Common myeloid progenitor, CD34-positive (primary cell): Measurements from ENCODE around the gene MAN2A2.
"Not testable (repeated sequence)": the region's sequence is repeated elsewhere in the genome, so short reads cannot be mapped to it uniquely, and the experiment has no call there.

Source experiments
- CTCF ChIA-PET: fragments of 350-600 bp; sonication (Branson Sonifier 250); formaldehyde crosslinking; loops from one replicate; lab custom pipeline; 2021; ENCODE audit warnings: antibody characterized with exemption; lab: Charles Lee
- POLR2A ChIA-PET: fragments of 350-600 bp; sonication (Branson Sonifier 250); formaldehyde crosslinking; loops from one replicate; lab custom pipeline; 2021; ENCODE audit warnings: antibody characterized with exemption; lab: Charles Lee
- DNase-seq, 3 donors: peaks; one replicate each; pipeline versions ENCODE4 v3.0.0 to v3.0.0-alpha.2; 2013
- H3K27ac ChIP-seq, 2 experiments: 1 replicate in 1 of 2; 2 replicates in 1 of 2; pipeline ENCODE4 v1.7.0; 2013; ENCODE audit warnings: inconsistent platforms in 2 of 2, low read length in 2 of 2, mild to moderate bottlenecking in 2 of 2, low read depth in 1 of 2, moderate library complexity in 1 of 2; ENCODE audit not compliant: severe bottlenecking in 2 of 2, insufficient read depth in 1 of 2, poor library complexity in 1 of 2
- H3K27me3 ChIP-seq, 5 experiments: replicated peaks in 2 of 5; 1 replicate in 3 of 5; 2 replicates in 2 of 5; pipeline versions ENCODE4 v1.6.1 to v1.7.0; 2013; ENCODE audit warnings: low read length in 4 of 5, mild to moderate bottlenecking in 2 of 5, moderate library complexity in 2 of 5, inconsistent platforms in 1 of 5; ENCODE audit not compliant: insufficient read depth in 5 of 5, control insufficient read depth in 4 of 5
- H3K36me3 ChIP-seq, 4 experiments: 1 replicate in 2 of 4; 2 replicates in 2 of 4; pipeline versions ENCODE4 v1.6.1 to v1.7.0; 2013; ENCODE audit warnings: low read length in 3 of 4, control low read depth in 1 of 4, mild to moderate bottlenecking in 1 of 4; ENCODE audit not compliant: control insufficient read depth in 4 of 4, insufficient read depth in 4 of 4
- H3K4me1 ChIP-seq, 4 experiments: 1 replicate in 3 of 4; 2 replicates in 1 of 4; pipeline versions ENCODE4 v1.6.1 to v1.7.1; 2013; ENCODE audit warnings: low read length in 3 of 4, mild to moderate bottlenecking in 3 of 4, control low read depth in 1 of 4, inconsistent platforms in 1 of 4, moderate library complexity in 1 of 4; ENCODE audit not compliant: control insufficient read depth in 4 of 4, insufficient read depth in 4 of 4; ENCODE audit errors: control extremely low read depth in 1 of 4
- H3K4me3 ChIP-seq, 7 experiments: 1 replicate in 4 of 7; 2 replicates in 3 of 7; pipeline versions ENCODE4 v1.5.1 to v1.7.0; 2013; ENCODE audit warnings: mild to moderate bottlenecking in 7 of 7, low read length in 6 of 7, moderate library complexity in 6 of 7, inconsistent platforms in 2 of 7, low read depth in 2 of 7, control low read depth in 1 of 7; ENCODE audit not compliant: insufficient read depth in 4 of 7, control insufficient read depth in 1 of 7; ENCODE audit errors: extremely low read depth in 1 of 7
- H3K9me3 ChIP-seq, 5 experiments: 1 replicate in 4 of 5; 2 replicates in 1 of 5; pipeline versions ENCODE4 v1.6.1 to v1.7.1; 2013; ENCODE audit warnings: low read length in 4 of 5, mild to moderate bottlenecking in 2 of 5, inconsistent platforms in 1 of 5, low read depth in 1 of 5, moderate library complexity in 1 of 5; ENCODE audit not compliant: control insufficient read depth in 4 of 5, insufficient read depth in 2 of 5; ENCODE audit errors: control extremely low read depth in 1 of 5
- WGBS: methylation state at CpG from one replicate; pipeline ENCODE4 v1.1.5; 2013; ENCODE audit not compliant: insufficient coverage; 5-methylcytosine and 5-hydroxymethylcytosine counted together

Gene MAN2A2

GRCh38 chr15:90916461-90916860 lies 13.4 kb downstream of the MAN2A2 start:
- H3K9me3 ChIP-seq: no peaks in the 10 kb centered on the region
- peak overlapping the region; percentile 80 to 85 for H3K27ac ChIP-seq
- 41% methylated on average over 11 of the region's 11 CpGs for WGBS
- DNase-seq: no peak
- H3K4me3 ChIP-seq: peak overlapping the region in 6 of 7 experiments; percentile 20 to 68 (median 56)
- H3K4me1 ChIP-seq: peaks cover 11 to 40% (median 33%) of the 10 kb centered on the region in 4 experiments
- H3K27me3 ChIP-seq: no peaks in the 10 kb centered on the region
- POLR2A ChIA-PET: interaction anchor here (1.1 to 1.5 kb wide), 3 partner anchors 10 to 15 kb away, joined by 4 to 5 read pairs (median 5); partner anchors contain the start of gene MAN2A2
- peaks cover 23 to 93% (median 72%) of the 10 kb centered on the region in 4 experiments for H3K36me3 ChIP-seq
- CTCF ChIA-PET: interaction anchor here (1.3 to 11.0 kb wide), 3 partner anchors 15 to 19 kb away, joined by 4 to 96 read pairs (median 46); partner anchors contain the start of genes HDDC3, MAN2A2 and UNC45A

GRCh38 chr15:90917569-90917968 lies 14.5 kb downstream of the MAN2A2 start:
- H3K36me3 ChIP-seq: peaks cover 19 to 85% (median 67%) of the 10 kb centered on the region in 4 experiments
- DNase-seq: no peak
- H3K27ac ChIP-seq: no peak overlapping the region
- no peak overlapping the region for H3K4me3 ChIP-seq
- peaks cover 11 to 40% (median 33%) of the 10 kb centered on the region in 4 experiments for H3K4me1 ChIP-seq
- 95% methylated on average over 12 of the region's 12 CpGs for WGBS
- no peaks in the 10 kb centered on the region for H3K9me3 ChIP-seq
- ChIA-PET CTCF (interaction anchor here (1.4 to 11.0 kb wide), 4 partner anchors 12 to 17 kb away, joined by 5 to 96 read pairs (median 12); partner anchors contain the start of genes HDDC3 and MAN2A2), POLR2A (interaction anchor here (0.7 kb wide), 1 partner anchor 12 kb away, joined by 3 read pairs; no protein-coding TSS in a partner anchor)
- no peaks in the 10 kb centered on the region for H3K27me3 ChIP-seq

GRCh38 chr15:90918034-90918788 lies 15.1 kb downstream of the MAN2A2 start:
- H3K36me3 ChIP-seq: peaks cover 16 to 78% (median 61%) of the 10 kb centered on the region in 4 experiments

DNA sequence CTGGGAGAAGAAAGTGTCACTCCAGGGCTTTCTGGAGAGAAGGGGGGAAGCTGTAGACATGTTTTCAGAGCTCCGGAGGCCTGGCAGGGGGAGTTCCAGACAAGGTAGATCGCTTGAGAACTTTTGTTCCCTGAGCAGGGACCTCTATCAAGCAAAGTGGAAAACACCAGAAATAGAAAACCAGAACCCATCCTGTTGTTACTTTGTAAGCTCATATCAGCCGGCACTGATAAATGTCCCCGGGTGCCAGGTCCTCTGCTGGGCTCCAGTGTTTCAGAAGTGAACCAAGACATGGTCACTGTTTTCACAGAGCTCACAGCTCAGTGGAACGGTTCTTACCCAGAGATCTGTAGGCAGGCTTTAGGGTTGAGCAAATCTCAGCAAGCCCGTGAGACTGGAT lies 15.7 kb downstream of the MAN2A2 start:
- 90% methylated on average over 6 of the region's 6 CpGs for WGBS
- ChIA-PET CTCF (interaction anchor here (1.3 to 11.0 kb wide), 5 partner anchors 11 to 268 kb away, joined by 4 to 96 read pairs (median 6); partner anchors contain the start of genes HDDC3 and MAN2A2), POLR2A (no interaction called here)

More at GRCh38 chr15:90918034-90918788, 15.1 kb downstream of the MAN2A2 start:
- no peak for DNase-seq
- Histone ChIP-seq H3K4me3 (no peak overlapping the region), H3K4me1 (peaks cover 11 to 40% (median 33%) of the 10 kb centered on the region in 4 experiments), H3K9me3 (no peaks in the 10 kb centered on the region), H3K27ac (peak overlapping the region; percentile 9 to 30), H3K27me3 (no peaks in the 10 kb centered on the region)
- 97% methylated on average over 22 of the region's 23 CpGs for WGBS
- ChIA-PET CTCF (interaction anchor here (1.3 to 11.0 kb wide), 5 partner anchors 12 to 268 kb away, joined by 4 to 96 read pairs (median 6); partner anchors contain the start of genes HDDC3 and MAN2A2), POLR2A (interaction anchor here (0.7 kb wide), 1 partner anchor 11 kb away, joined by 3 read pairs; no protein-coding TSS in a partner anchor)

GRCh38 chr15:90921887-90922286 lies 18.8 kb downstream of the MAN2A2 start:
- DNase-seq: no peak
- ChIA-PET CTCF (interaction anchor here (1.8 to 6.3 kb wide), 3 partner anchors 8 to 17 kb away, joined by 5 to 46 read pairs (median 8); partner anchors contain the start of genes HDDC3 and UNC45A), POLR2A (interaction anchor here (0.6 kb wide), 1 partner anchor 92 kb away, joined by 4 read pairs; no protein-coding TSS in a partner anchor)
- peaks cover 16 to 51% (median 46%) of the 10 kb centered on the region in 4 experiments for H3K36me3 ChIP-seq
- H3K9me3 ChIP-seq: no peaks in the 10 kb centered on the region
- H3K27ac ChIP-seq: no peak overlapping the region
- peaks cover 2 to 11% (median 3%) of the 10 kb centered on the region in 4 experiments for H3K4me1 ChIP-seq
- H3K27me3 ChIP-seq: no peaks in the 10 kb centered on the region
- no CpG with 5 or more reads among the region's 4 CpGs for WGBS
- no peak overlapping the region for H3K4me3 ChIP-seq

More for the DNA sequence above, 15.7 kb downstream of the MAN2A2 start:
- no peaks in the 10 kb centered on the region for H3K9me3 ChIP-seq
- H3K4me3 ChIP-seq: no peak overlapping the region
- H3K4me1 ChIP-seq: peaks cover 11 to 37% (median 32%) of the 10 kb centered on the region in 4 experiments
- no peaks in the 10 kb centered on the region for H3K27me3 ChIP-seq
- DNase-seq: no peak
- H3K27ac ChIP-seq: no peak overlapping the region
- H3K36me3 ChIP-seq: peaks cover 16 to 76% (median 54%) of the 10 kb centered on the region in 4 experiments

GRCh38 chr15:90922712-90923322 lies 19.7 kb downstream of the MAN2A2 start:
- CTCF ChIA-PET: interaction anchor here (1.1 to 6.3 kb wide), 4 partner anchors 10 to 35 kb away, joined by 3 to 46 read pairs (median 5); partner anchors contain the start of genes HDDC3, MAN2A2 and UNC45A
- WGBS: 98% methylated on average over 6 of the region's 7 CpGs

More at GRCh38 chr15:90922712-90923322, 19.7 kb downstream of the MAN2A2 start:
- not testable (repeated sequence) for H3K9me3 ChIP-seq, H3K27me3 ChIP-seq, H3K4me3 ChIP-seq, H3K4me1 ChIP-seq, H3K27ac ChIP-seq
- DNase-seq: peak in 1 of 3 donors; percentile 17
- POLR2A ChIA-PET: interaction anchor here (0.6 kb wide), 2 partner anchors 20 to 93 kb away, joined by 3 to 4 read pairs; no protein-coding TSS in a partner anchor
- H3K36me3 ChIP-seq: peaks cover 16 to 41% (median 39%) of the 10 kb centered on the region in 4 experiments
